Left lobe of liver (tissue), 2 donors: ENCODE measurements around the gene IDH3G. TPM values are rescaled to one million over a fixed set of nuclear protein-coding genes. Genes with fewer than 3 reads are reported as not detected.

Source experiments
- ATAC-seq: fragments of 200-7000 bp; cut with Tn5 transposase; one replicate; pipeline ENCODE4 v1.9.1; 2020; ENCODE audit warnings: mild to moderate bottlenecking, moderate library complexity
- DNase-seq: peaks from one replicate; pipeline ENCODE4 v3.0.0-alpha.2; 2020; ENCODE audit warnings: low spot score
- total RNA-seq: library from RNA; stranded (reverse); gene quantifications from one replicate; pipeline ENCODE4 v1.2.1, GENCODE V29; 2021
- donor health status: DM: no; HTN: no; CAD: no; lungs with moderate emphysema.
- donor health status: DM: no; HTN: yes; CAD: no.

The IDH3G gene
- total RNA-seq, 1 donor from 2014 or later: 25.4 TPM

DNA sequence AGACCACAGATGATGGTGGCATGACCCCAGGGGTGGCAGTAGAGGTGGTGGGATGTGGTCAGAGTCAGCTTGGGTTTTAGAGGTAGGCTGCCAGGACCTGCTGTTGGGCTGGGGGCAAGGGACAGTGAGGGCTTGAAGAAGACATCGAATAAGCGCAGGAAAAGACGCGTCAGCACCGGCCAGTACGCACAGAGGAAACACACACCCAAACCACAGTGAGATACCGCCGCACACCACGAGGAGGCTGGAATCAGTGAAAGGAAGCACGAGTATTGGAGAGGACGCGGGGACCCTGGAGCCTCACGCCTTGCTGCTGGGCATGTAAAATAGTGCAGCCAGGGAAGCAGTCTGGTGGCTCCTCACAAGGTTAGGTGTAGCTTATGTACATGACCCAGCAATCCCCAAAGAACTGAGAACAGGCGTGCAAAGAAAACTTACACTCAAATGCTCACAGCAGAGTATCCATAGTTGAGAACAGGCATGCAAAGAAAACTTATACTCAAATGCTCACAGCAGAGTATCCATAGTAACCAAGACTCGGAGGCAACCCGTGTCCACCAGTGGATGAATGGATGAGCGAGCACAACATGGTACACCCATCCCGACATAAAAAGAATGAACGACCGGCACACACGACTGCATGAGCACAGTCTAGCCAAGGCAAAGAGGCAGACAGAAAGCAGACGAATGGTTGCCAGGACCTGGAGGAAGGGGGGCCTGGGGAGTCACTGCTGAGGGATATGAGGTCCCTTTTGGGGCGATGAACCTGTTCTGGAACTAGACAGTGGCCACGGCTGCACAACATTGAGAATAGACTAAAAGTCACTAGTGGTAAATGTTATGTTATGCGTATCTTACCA lies 22.9 kb upstream of the IDH3G start:
- DNase-seq (no peak), ATAC-seq (peak; percentile 34)

GRCh38 chrX:153814591-153815315 lies 20.6 kb upstream of the IDH3G start:
- ATAC-seq: no peak
- DNase-seq: no peak

DNA sequence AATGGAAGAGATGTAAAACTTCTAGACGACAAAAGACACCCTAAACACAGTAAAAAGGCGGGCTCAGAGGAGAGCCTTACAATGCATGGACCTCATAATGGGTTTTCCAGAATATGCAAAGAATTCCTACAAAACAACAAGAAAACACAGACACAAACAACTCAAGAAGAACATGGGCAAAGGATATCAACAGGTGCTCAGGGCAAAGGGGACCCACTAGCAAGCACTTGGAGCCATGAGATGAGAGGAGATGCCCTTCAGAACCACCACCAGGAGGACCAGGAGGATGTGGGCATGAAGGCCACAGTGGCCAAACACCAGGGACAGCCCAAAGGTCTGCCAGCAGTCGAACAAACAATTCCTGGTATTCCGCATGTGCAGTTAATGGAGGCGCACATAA lies 19.0 kb upstream of the IDH3G start:
- DNase-seq (no peak), ATAC-seq (no peak)

DNA sequence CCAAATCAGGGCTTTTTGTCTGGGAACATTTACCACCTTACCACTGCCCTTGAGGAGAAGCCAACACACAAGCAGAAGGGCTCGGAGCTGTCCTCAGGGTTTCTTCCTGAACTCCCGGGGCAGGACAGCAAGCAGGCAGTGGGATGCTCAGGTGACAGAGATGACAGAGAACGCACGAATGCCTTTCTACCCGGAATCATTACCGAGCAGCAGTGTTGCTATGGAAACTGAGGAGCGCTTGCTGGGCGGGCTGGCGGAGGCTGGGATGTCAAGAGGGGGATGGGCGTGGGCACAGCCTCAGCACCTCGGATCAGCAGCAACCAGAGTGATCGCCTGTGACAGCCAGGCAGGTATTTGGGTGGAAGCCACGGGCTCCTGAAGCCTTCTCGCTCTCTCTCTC lies 18.0 kb upstream of the IDH3G start:
- DNase-seq (no peak), ATAC-seq (no peak)

DNA sequence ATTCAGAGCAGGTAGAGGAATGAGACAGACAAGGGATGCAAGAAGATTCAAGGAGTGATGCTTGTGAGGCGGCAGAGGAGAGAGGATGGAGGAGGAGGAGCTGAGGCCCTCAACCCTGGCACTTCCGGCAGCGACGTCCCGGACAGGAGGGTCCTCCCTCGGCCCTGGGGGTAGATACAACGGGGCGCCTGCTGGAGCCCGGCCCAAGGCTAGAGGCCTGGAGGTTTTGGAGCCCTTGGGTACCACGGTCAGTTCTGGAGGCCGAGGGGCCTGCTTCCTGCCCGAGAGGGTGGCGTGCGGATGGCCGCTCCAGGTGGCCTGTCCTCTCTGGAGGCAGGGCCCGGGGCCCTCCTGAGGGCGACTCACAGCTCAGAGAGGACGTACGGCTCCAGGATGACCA lies 13.8 kb upstream of the IDH3G start:
- no peak for ATAC-seq

GRCh38 chrX:153806999-153807575 lies 12.9 kb upstream of the IDH3G start:
- ATAC-seq: no peak
- no peak for DNase-seq

More for the DNA sequence above, 13.8 kb upstream of the IDH3G start:
- DNase-seq: no peak

DNA sequence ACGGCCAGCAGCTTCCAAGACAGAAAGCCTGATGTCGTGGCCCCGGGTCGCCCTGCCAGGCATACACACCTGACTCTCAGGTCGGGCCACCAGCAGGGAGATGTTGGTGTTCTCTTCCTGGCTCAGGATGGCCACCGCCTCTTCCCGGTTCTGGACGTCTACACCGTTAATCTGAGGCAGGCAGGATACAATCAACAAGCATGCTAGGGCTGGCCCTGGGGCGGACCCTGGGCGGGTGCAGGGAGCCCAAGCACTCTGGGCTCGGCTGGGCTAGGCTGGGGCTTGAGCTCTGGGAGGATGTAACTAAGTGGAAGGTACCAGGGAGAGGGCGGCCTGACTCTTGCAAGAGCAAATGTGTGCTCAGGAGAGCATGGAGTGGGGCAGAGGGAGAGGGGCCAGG lies 11.3 kb upstream of the IDH3G start:
- no peak for ATAC-seq
- no peak for DNase-seq

- DNase-seq: no peak
- ATAC-seq: no peak
These were observed 10.4 kb upstream of the IDH3G start for GRCh38 chrX:153804621-153805020.

DNA sequence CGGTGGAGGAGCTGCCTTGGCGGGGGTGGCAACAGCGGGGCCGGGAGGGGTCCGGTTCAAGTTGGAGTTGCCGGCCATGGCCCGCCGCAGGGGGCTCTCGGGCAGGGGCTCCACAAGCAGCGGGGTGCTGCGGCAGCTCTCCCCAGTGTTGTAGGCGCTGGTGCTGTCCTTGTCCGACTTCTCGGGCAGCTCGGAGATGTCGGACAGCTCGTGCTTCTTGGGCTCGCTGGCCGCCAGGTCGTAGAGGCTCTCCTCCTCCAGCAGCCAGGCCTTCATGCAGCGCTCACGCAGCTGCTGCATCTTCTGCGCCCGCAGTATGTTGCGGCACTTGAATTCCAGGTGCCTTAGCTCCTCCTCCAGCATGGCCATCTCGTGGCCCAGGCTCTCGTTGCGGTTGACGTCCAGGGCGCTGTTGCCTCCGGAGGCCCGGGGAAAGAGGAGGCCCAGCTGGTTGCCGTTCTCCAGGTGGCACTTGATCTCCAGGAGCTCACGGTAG lies 10.0 kb upstream of the IDH3G start:
- ATAC-seq (no peak), DNase-seq (no peak)

GRCh38 chrX:153803211-153804099 lies 9.3 kb upstream of the IDH3G start:
- ATAC-seq (no peak), DNase-seq (no peak)

- ATAC-seq (no peak), DNase-seq (no peak)
These were observed 8.4 kb upstream of the IDH3G start for GRCh38 chrX:153802513-153803045.

DNA sequence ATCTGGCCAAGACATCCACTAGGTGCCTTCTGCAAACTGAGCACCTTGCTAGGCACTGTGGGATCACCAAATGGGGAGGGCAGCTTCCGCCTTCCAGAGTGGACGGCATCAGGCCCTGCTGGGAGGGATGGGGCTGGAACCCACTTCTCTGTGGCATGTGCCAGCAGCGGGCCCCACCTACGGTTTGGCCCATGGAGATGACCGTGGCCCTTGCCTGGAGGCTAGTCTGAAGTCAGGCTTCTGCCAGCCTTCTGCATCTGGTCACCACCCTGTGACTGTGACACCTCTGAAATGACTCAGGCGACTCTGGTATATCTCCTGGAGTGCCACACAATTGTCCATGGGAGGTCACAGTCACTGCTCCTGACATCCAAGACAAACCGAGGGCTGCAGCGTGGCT lies 7.5 kb upstream of the IDH3G start:
- no peak for ATAC-seq

GRCh38 chrX:153800746-153801145 lies 6.6 kb upstream of the IDH3G start:
- no peak for ATAC-seq
- DNase-seq: no peak

More for the DNA sequence above, 7.5 kb upstream of the IDH3G start:
- no peak for DNase-seq

- peak; percentile 27 for ATAC-seq
- DNase-seq: no peak
These were observed 6.1 kb upstream of the IDH3G start for GRCh38 chrX:153800177-153800722.

- DNase-seq (no peak), ATAC-seq (no peak)
These were observed 5.2 kb upstream of the IDH3G start for GRCh38 chrX:153799326-153799725.

GRCh38 chrX:153797415-153798015 lies 3.3 kb upstream of the IDH3G start:
- ATAC-seq: no peak
- DNase-seq: no peak

DNA sequence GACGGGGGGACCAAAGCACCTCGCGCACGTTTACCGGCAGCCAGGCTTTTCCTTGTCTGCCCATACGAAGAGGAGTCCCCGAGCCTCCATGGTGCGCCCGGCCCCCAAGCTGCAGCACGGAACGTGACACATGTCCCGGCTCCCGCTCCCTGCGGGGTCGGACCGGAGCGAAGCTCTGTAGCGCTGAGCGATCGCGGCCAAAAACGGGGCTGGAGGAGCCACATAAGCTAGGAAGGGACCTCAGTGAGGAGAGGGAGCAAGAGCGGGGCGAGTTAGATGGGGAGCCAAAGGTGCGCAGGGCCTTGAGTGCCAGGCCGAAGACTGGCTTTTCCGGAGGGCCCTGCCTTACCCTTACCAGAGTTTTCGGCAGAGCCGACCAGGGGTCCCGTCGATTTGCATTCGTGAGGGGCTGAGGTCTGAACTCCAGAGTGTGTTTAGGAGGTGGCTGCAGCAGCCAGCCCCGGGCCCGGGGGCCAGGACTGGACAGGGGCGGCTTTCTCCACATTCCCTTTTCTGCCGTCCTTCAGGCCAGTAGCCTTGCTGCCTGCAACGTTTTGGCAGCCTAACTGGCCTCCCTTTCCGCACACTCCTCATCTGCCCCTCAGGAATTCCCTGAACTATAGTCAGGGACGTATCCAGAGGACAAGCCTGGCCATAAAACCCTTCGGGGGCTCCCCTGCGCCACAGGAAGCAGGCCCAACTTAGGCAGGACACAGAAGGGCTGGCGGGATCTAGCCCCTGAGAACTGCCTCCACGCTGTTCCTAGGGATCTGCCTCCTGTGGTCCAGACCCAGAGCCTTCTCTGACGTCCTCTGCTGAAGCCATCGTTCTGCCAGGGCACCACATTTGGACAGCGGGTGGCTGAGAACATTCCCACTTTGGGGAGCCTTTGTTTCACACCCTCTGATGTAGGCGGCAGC lies 982 bp upstream of the IDH3G start:
- no peak for DNase-seq
- no peak for ATAC-seq

DNA sequence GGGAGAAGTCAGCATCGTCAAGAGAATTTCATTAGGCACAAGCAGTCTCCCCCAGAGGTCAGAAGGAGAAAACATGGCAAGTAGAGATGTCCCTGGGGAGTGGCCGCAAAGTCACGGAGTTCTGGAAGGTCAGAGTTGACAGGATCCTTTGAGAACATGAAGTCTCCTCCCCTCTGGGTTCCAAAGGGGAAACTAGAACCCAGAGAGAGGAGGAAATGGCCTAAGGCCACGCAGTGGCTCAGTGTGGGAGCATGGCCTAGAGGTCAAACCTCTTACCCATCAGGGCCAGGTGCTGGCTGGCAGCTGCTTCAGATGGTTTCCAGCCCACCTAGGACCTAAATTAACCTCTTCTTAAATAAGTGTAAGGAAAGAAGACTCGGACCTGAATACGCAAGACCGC lies 884 bp downstream of the IDH3G start:
- ATAC-seq: peak; percentile 31
- no peak for DNase-seq

GRCh38 chrX:153792368-153792767 lies 1.8 kb downstream of the IDH3G start:
- ATAC-seq: no peak
- DNase-seq: no peak
